HL-60 (cell line): ENCODE data around the gene CFAP92.

Source experiments
- GABPA ChIP-seq: IDR thresholded peaks from 2 replicates; pipeline ENCODE4 v1.6.1; 2012; ENCODE audit warnings: low read depth
- TF ChIP-seq, protein P1 (sequence below): IDR thresholded peaks from one replicate; pipeline ENCODE4 v1.5.1; 2011; ENCODE audit warnings: low read length, control low read depth, inconsistent platforms; ENCODE audit not compliant: insufficient read depth

DNA sequence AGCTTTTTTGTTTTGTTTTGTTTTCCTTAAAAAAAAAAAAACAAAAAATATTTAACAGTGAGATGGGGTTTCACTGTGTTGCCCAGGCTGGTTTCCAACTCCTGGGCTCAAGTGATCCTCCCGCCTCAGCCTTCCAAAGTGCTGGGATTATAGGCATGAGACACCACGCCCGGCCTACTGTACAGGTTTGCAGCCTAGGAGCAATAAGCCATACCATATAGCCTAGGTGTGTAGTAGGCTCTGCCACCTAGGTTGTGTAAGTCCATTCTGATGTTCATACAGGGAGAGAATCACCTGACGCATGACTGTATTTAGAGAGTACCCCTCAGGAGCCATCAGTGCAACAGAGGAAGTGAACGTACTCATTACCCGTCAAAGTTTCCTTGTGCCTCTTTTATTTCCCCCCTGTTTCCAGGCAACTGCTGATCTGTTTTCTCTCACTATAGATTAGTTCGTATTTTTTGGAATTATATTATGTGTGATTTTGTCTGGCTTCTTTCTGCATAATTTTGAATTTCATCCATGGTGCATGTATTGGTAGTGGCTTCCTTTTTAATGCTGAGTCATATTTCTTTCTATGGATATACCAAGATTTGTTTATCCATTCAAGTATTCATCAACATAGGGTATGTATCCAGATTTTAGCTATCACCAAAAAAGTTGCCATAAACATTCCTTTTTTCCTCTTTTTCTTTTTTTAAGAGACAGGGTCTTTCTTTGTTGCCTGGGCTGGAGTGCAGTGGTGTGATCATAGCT, 104.6 kb downstream of the CFAP92 start:
- TF ChIP-seq, protein P1, sequence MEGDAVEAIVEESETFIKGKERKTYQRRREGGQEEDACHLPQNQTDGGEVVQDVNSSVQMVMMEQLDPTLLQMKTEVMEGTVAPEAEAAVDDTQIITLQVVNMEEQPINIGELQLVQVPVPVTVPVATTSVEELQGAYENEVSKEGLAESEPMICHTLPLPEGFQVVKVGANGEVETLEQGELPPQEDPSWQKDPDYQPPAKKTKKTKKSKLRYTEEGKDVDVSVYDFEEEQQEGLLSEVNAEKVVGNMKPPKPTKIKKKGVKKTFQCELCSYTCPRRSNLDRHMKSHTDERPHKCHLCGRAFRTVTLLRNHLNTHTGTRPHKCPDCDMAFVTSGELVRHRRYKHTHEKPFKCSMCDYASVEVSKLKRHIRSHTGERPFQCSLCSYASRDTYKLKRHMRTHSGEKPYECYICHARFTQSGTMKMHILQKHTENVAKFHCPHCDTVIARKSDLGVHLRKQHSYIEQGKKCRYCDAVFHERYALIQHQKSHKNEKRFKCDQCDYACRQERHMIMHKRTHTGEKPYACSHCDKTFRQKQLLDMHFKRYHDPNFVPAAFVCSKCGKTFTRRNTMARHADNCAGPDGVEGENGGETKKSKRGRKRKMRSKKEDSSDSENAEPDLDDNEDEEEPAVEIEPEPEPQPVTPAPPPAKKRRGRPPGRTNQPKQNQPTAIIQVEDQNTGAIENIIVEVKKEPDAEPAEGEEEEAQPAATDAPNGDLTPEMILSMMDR = no peak
- no peak for TF ChIP-seq GABPA
